H1 (cell line): ENCODE results near the gene VPS50. TPM values are rescaled to one million over a fixed set of nuclear protein-coding genes. Genes with fewer than 3 reads are reported as not detected.

Experiments used
- BACH1 ChIP-seq: IDR thresholded peaks from 2 replicates; pipeline ENCODE4 v1.6.1; 2012; ENCODE audit warnings: low read length, improper control_type of control experiment
- GTF2F1 ChIP-seq: IDR thresholded peaks from 2 replicates; pipeline ENCODE4 v1.6.1; 2012; ENCODE audit warnings: low read depth, low read length, improper control_type of control experiment, borderline replicate concordance
- RXRA ChIP-seq: IDR thresholded peaks from 2 replicates; pipeline ENCODE4 v1.6.1; 2011; ENCODE audit warnings: low read depth, mild to moderate bottlenecking, low read length, moderate library complexity; ENCODE audit not compliant: insufficient read depth
- polyA plus RNA-seq, 7 experiments: library from polyadenylated mRNA; depleted of rRNA in 3 of 7; stranded (reverse) in 5 of 7; unstranded in 2 of 7; fragments of >200 nt in 5 of 7; fragments of 200-250 nt in 2 of 7; gene quantifications; 1 replicate in 5 of 7; 2 replicates in 1 of 7; 4 replicates in 1 of 7; pipeline versions ENCODE4 v1.2.1 to v1.2.3, GENCODE V29; 2011 to 2013; ENCODE audit warnings: missing spikeins in 2 of 7, mixed read lengths in 2 of 7
- total RNA-seq: library from RNA; stranded (reverse); fragmentation: NEBNext Ultra II Directional; extraction: Animal tissue kit (Norgen Biotek cat#: 25700); gene quantifications from 2 replicates; pipeline ENCODE4 v1.2.1, GENCODE V29; 2021
- TF ChIP-seq, protein P1 (sequence below), 3 experiments: IDR thresholded peaks; 1 replicate in 2 of 3; 2 replicates in 1 of 3; pipeline versions ENCODE4 v1.5.1 to v1.6.1; 2011; ENCODE audit warnings: low read length in 3 of 3, mild to moderate bottlenecking in 3 of 3, inconsistent platforms in 2 of 3, low read depth in 1 of 3, moderate library complexity in 1 of 3; ENCODE audit not compliant: insufficient read depth in 1 of 3; ENCODE audit errors: control extremely low read depth in 1 of 3

VPS50 gene
- total and polyA plus RNA-seq, 2 of the 8 experiments (the other 6 are each of a cell fraction or from before 2014, with no cell fraction given): 3.7 to 9.3 TPM

GRCh38 chr7:93316730-93317129, 84.6 kb downstream of the VPS50 start (continued):
- no peak for TF ChIP-seq RXRA
- TF ChIP-seq GTF2F1: no peak
- no peak for TF ChIP-seq BACH1
- TF ChIP-seq, protein P1, sequence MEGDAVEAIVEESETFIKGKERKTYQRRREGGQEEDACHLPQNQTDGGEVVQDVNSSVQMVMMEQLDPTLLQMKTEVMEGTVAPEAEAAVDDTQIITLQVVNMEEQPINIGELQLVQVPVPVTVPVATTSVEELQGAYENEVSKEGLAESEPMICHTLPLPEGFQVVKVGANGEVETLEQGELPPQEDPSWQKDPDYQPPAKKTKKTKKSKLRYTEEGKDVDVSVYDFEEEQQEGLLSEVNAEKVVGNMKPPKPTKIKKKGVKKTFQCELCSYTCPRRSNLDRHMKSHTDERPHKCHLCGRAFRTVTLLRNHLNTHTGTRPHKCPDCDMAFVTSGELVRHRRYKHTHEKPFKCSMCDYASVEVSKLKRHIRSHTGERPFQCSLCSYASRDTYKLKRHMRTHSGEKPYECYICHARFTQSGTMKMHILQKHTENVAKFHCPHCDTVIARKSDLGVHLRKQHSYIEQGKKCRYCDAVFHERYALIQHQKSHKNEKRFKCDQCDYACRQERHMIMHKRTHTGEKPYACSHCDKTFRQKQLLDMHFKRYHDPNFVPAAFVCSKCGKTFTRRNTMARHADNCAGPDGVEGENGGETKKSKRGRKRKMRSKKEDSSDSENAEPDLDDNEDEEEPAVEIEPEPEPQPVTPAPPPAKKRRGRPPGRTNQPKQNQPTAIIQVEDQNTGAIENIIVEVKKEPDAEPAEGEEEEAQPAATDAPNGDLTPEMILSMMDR (IDR thresholded peaks at IDR 0.05; ENCODE audit: control extremely low read depth in 1 of 3, insufficient read depth in 1 of 3, low read depth in 1 of 3, low read length in 3 of 3): no peak
